IMR-90 (cell line): ENCODE results near the gene IL2RA. TPM values are rescaled to one million over a fixed set of nuclear protein-coding genes. Genes with fewer than 3 reads are reported as not detected.

Experiments used
- ATAC-seq: fragments of 200-7000 bp; cut with Tn5 transposase; 2 replicates; pipeline ENCODE4 v1.9.1; 2020; ENCODE audit warnings: low read depth, mild to moderate bottlenecking, moderate library complexity
- BruUV-seq: library from RNA; stranded (reverse); fragments of 400-500 nt; replicated peaks from 2 replicates; lab custom pipeline; 2021; lab: Mats Ljungman, UMichigan
- CTCF ChIA-PET: fragments of 300-600 bp; formaldehyde crosslinking; extraction: SDS; loops from one replicate; lab custom pipeline; 2021; ENCODE audit warnings: antibody characterized with exemption; lab: Yijun Ruan, JAX
- POLR2A ChIA-PET: fragments of 300-600 bp; sonication (Branson Sonifier 250); formaldehyde crosslinking; loops from one replicate; lab custom pipeline; 2022; ENCODE audit warnings: antibody characterized with exemption; ENCODE audit not compliant: unreplicated experiment; lab: Charles Lee
- DNase-seq: peaks from one replicate; pipeline ENCODE4 v3.0.0; 2013
- H2AFZ ChIP-seq: replicated peaks from 2 replicates; pipeline ENCODE3; 2013; ENCODE audit warnings: low read length, mild to moderate bottlenecking; ENCODE audit not compliant: poor library complexity
- H2AK5ac ChIP-seq: 2 replicates; pipeline ENCODE4 v1.6.1; 2013; ENCODE audit warnings: low read depth, low read length, inconsistent platforms
- H2AK9ac ChIP-seq: replicated peaks from 2 replicates; pipeline ENCODE3; 2013; ENCODE audit warnings: mild to moderate bottlenecking, low read depth, low read length, moderate library complexity; ENCODE audit not compliant: poor library complexity
- H2BK120ac ChIP-seq: 2 replicates; pipeline ENCODE4 v1.6.1; 2013; ENCODE audit warnings: low read depth, low read length, inconsistent platforms
- H2BK15ac ChIP-seq: 3 replicates; pipeline ENCODE4 v1.6.1; 2013; ENCODE audit warnings: low read depth, low read length, inconsistent platforms
- H2BK20ac ChIP-seq: 2 replicates; pipeline ENCODE4 v1.6.1; 2013; ENCODE audit warnings: low read depth, mild to moderate bottlenecking, inconsistent platforms, low read length, moderate library complexity
- H2BK5ac ChIP-seq: 2 replicates; pipeline ENCODE4 v1.6.1; 2013; ENCODE audit warnings: mild to moderate bottlenecking, low read depth, low read length, inconsistent platforms; ENCODE audit not compliant: poor library complexity, severe bottlenecking
- H3K14ac ChIP-seq: replicated peaks from 2 replicates; pipeline ENCODE4 v1.6.1; 2013; ENCODE audit warnings: low read depth, low read length, inconsistent platforms
- H3K18ac ChIP-seq: 2 replicates; pipeline ENCODE4 v1.6.1; 2013; ENCODE audit warnings: low read depth, low read length, control low read depth
- H3K23ac ChIP-seq: 2 replicates; pipeline ENCODE4 v1.6.1; 2013; ENCODE audit warnings: low read depth, low read length, inconsistent platforms
- H3K27ac ChIP-seq: 2 replicates; pipeline ENCODE4 v1.5.1; 2013; ENCODE audit warnings: mild to moderate bottlenecking, control low read depth, low read length; ENCODE audit not compliant: insufficient read depth
- H3K27me3 ChIP-seq: 2 replicates; pipeline ENCODE4 v1.6.1; 2013; ENCODE audit warnings: low read length; ENCODE audit not compliant: control insufficient read depth, insufficient read depth
- H3K36me3 ChIP-seq: 2 replicates; pipeline ENCODE4 v1.6.1; 2013; ENCODE audit warnings: low read length, mixed read lengths; ENCODE audit not compliant: control insufficient read depth, insufficient read depth
- H3K4ac ChIP-seq: 2 replicates; pipeline ENCODE4 v1.6.1; 2013; ENCODE audit warnings: low read depth, low read length, inconsistent platforms
- H3K4me1 ChIP-seq: 2 replicates; pipeline ENCODE4 v1.6.1; 2013; ENCODE audit warnings: low read length, mixed read lengths; ENCODE audit not compliant: control insufficient read depth, insufficient read depth
- H3K4me2 ChIP-seq: 2 replicates; pipeline ENCODE4 v1.6.1; 2013; ENCODE audit warnings: low read depth, mild to moderate bottlenecking, control low read depth, low read length, moderate library complexity
- H3K4me3 ChIP-seq: 2 replicates; pipeline ENCODE4 v1.5.1; 2013; ENCODE audit warnings: low read depth, mild to moderate bottlenecking, control low read depth, low read length, moderate library complexity; ENCODE audit not compliant: insufficient read depth
- H3K56ac ChIP-seq: 2 replicates; pipeline ENCODE4 v1.6.1; 2013; ENCODE audit warnings: low read length, inconsistent platforms; ENCODE audit not compliant: insufficient read depth; ENCODE audit errors: extremely low read depth
- H3K79me1 ChIP-seq, 2 experiments: 2 replicates each; pipeline ENCODE4 v1.6.1; 2013; ENCODE audit warnings: low read length in 2 of 2, inconsistent platforms in 1 of 2, low read depth in 1 of 2
- H3K9ac ChIP-seq: 2 replicates; pipeline ENCODE4 v1.6.1; 2013; ENCODE audit warnings: low read depth, low read length, control low read depth
- H3K9me1 ChIP-seq: 2 replicates; pipeline ENCODE4 v1.6.1; 2013; ENCODE audit warnings: low read length, inconsistent platforms; ENCODE audit not compliant: insufficient read depth
- H3K9me3 ChIP-seq: 2 replicates; pipeline ENCODE4 v1.6.1; 2013; ENCODE audit warnings: low read length; ENCODE audit not compliant: control insufficient read depth, insufficient read depth
- H4K20me1 ChIP-seq: 2 replicates; pipeline ENCODE4 v1.6.1; 2013; ENCODE audit warnings: low read length, inconsistent platforms; ENCODE audit not compliant: insufficient read depth
- H4K5ac ChIP-seq: 2 replicates; pipeline ENCODE4 v1.6.1; 2013; ENCODE audit warnings: mild to moderate bottlenecking, low read depth, low read length, control low read depth
- H4K8ac ChIP-seq, 2 experiments: 2 replicates each; pipeline ENCODE4 v1.6.1; 2013; ENCODE audit warnings: low read depth in 2 of 2, low read length in 2 of 2, control low read depth in 1 of 2, inconsistent platforms in 1 of 2
- H4K91ac ChIP-seq: 2 replicates; pipeline ENCODE4 v1.6.1; 2013; ENCODE audit warnings: low read depth, low read length, inconsistent platforms; ENCODE audit not compliant: insufficient read depth
- CHD1 ChIP-seq: IDR thresholded peaks from 2 replicates; pipeline ENCODE4 v1.6.1; 2012; ENCODE audit warnings: low read depth, low read length, improper control_type of control experiment
- MAFK ChIP-seq: IDR thresholded peaks from 2 replicates; pipeline ENCODE4 v1.6.1; 2012; ENCODE audit warnings: low read depth, low read length, improper control_type of control experiment
- MXI1 ChIP-seq: IDR thresholded peaks from 2 replicates; pipeline ENCODE4 v1.6.1; 2012; ENCODE audit warnings: low read depth, mild to moderate bottlenecking, low read length, moderate library complexity, borderline replicate concordance
- POLR2A ChIP-seq: IDR thresholded peaks from 2 replicates; pipeline ENCODE4 v1.6.1; 2012; ENCODE audit warnings: mild to moderate bottlenecking, low read depth, low read length
- RCOR1 ChIP-seq: IDR thresholded peaks from 2 replicates; pipeline ENCODE4 v1.6.1; 2012; ENCODE audit warnings: mild to moderate bottlenecking, low read length, improper control_type of control experiment; ENCODE audit not compliant: insufficient replicate concordance
- WGBS, 2 experiments: methylation state at CpG; one replicate each; pipeline versions ENCODE4 v1.1.5 to v1.1.7; 2013; ENCODE audit warnings: missing lambda C conversion rate in 2 of 2; ENCODE audit not compliant: insufficient read length in 1 of 2; ENCODE audit errors: extremely low coverage in 2 of 2; 5-methylcytosine and 5-hydroxymethylcytosine counted together
- dilution Hi-C: fragments of 300-500 bp; cut with HindIII; formaldehyde crosslinking; loops from one replicate; pipeline ENCODE4 v1.14.3; 2018; ENCODE audit warnings: low sequenced_read_pairs; ENCODE audit not compliant: unreplicated experiment
- in situ Hi-C: fragments of 300-500 bp; cut with MboI; formaldehyde crosslinking; loops from 3 replicates; pipeline ENCODE4 v1.14.3; 2019; ENCODE audit warnings: low sequenced_read_pairs, inconsistent platforms, mixed read lengths
- intact Hi-C: fragments of 100-400 bp; cut with micrococcal nuclease; formaldehyde crosslinking; loops from 2 replicates; pipeline ENCODE4 v1.10.0; 2022
- polyA plus RNA-seq, 3 experiments: library from polyadenylated mRNA; depleted of rRNA; stranded (reverse); fragments of >200 nt; gene quantifications; 2 replicates each; pipeline ENCODE4 v1.2.3, GENCODE V29; 2012; ENCODE audit warnings: low replicate concordance in 1 of 3
- total RNA-seq: library from RNA; depleted of rRNA; stranded (reverse); fragments of >200 nt; gene quantifications from 2 replicates; pipeline ENCODE4 v1.2.3, GENCODE V29; 2012

IL2RA gene
- total and polyA plus RNA-seq, 2 of the 4 experiments (the other 2 are of a cell fraction) = not detected

DNA sequence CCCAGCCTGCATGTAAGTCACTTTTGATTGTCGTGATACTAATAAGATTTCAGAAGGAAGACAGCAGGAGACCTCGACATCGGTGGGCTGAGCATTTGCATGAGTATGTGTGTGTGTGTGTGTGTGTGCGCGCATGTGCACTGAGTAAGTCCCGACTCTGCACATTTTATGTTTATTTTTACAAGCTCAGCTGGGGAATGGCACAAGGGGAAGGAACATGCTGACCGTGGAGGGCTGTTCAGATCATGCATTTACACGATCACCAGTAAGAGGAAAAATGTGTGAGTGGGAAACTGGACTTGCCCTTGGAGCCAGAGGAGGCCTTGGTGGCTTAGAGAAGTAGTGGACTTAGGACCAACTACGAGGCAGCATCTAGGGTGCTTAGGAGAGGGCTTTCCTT, 41.3 kb downstream of the IL2RA start:
- Histone ChIP-seq H3K9me1 (no peaks in the 10 kb centered on the region; the same call in 1 of the 2 replicates), H3K18ac (no peak overlapping the region), H2BK15ac (no peak overlapping the region), H4K8ac (no peak overlapping the region), H3K27ac (no peak overlapping the region), H3K9me3 (no peaks in the 10 kb centered on the region), H2BK20ac (no peak overlapping the region), H3K9ac (no peak overlapping the region), H3K36me3 (no peaks in the 10 kb centered on the region), H4K5ac (no peak overlapping the region), H2AK5ac (no peak overlapping the region), H3K23ac (no peak overlapping the region), H3K79me1 (no peaks in the 10 kb centered on the region), H3K4me2 (no peak overlapping the region), H3K4me3 (no peak overlapping the region), H3K4ac (no peak overlapping the region), H4K20me1 (no peaks in the 10 kb centered on the region), H2AK9ac (no peak overlapping the region), H2BK120ac (no peak overlapping the region), H2BK5ac (no peak overlapping the region), H2AFZ (no peak overlapping the region), H3K4me1 (peaks cover 2% of the 10 kb centered on the region; the same call in 1 of the 2 replicates), H3K56ac (no peak overlapping the region), H3K27me3 (peaks cover 23% of the 10 kb centered on the region), H3K14ac (no peak overlapping the region), H4K91ac (no peak overlapping the region)
- DNase-seq (no peak), ATAC-seq (no peak)
- ChIA-PET CTCF (no interaction called here), POLR2A (no interaction called here)
- WGBS, 2 experiments = no CpG with 5 or more reads among the region's 9 CpGs
- dilution Hi-C loops (no loop called here), intact Hi-C loops (no loop called here), in situ Hi-C loops (no loop called here)
- TF ChIP-seq RCOR1 (no peak), MAFK (no peak), MXI1 (no peak), POLR2A (no peak), CHD1 (no peak)
- no TSS peak for BruUV-seq
